ENCODE measurements around the gene IGF2BP1.
"Not testable (repeated sequence)": the region's sequence is repeated elsewhere in the genome, so short reads cannot be mapped to it uniquely, and the experiment has no call there.

Gene IGF2BP1

DNA sequence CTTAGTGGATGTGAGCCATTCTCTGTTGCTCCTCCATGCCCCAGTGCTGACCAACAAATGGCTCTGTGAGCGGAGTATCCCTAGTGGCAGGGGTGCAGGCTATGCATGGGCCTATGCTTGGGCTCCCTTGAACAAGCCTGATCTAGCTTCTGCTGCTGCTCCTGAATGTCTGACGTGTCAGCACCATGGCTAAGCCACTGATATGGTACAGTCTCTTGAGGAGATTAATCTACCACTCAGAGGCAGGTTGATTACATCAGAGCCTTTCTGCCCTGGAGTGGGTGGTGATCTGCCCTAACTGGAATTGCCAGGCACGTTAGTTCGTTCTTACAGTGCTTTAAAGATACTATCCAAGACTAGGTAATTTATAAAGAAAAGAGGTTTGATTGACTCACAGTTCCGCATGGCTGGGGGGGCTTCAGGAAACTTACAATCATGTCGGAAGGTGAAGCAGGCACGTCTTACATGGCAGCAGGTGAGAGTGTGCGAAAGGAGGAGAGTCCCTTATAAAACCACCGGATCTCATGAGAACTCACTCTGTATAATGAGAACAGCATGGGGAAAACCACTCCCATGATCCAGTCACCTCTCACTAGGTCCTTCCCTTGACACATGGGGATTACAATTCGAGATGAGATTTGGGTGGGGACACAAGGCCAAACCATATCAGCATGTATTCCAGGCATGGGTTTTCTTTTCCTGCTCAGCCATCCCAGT, 93.9 kb downstream of the IGF2BP1 start:
- TF ChIP-seq, protein P1, sequence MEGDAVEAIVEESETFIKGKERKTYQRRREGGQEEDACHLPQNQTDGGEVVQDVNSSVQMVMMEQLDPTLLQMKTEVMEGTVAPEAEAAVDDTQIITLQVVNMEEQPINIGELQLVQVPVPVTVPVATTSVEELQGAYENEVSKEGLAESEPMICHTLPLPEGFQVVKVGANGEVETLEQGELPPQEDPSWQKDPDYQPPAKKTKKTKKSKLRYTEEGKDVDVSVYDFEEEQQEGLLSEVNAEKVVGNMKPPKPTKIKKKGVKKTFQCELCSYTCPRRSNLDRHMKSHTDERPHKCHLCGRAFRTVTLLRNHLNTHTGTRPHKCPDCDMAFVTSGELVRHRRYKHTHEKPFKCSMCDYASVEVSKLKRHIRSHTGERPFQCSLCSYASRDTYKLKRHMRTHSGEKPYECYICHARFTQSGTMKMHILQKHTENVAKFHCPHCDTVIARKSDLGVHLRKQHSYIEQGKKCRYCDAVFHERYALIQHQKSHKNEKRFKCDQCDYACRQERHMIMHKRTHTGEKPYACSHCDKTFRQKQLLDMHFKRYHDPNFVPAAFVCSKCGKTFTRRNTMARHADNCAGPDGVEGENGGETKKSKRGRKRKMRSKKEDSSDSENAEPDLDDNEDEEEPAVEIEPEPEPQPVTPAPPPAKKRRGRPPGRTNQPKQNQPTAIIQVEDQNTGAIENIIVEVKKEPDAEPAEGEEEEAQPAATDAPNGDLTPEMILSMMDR (IDR thresholded peaks at IDR 0.05; ENCODE audit: extremely low read depth, missing control alignments) = no peak
- no peak for DNase-seq (ENCODE audit: low spot score)

DNA sequence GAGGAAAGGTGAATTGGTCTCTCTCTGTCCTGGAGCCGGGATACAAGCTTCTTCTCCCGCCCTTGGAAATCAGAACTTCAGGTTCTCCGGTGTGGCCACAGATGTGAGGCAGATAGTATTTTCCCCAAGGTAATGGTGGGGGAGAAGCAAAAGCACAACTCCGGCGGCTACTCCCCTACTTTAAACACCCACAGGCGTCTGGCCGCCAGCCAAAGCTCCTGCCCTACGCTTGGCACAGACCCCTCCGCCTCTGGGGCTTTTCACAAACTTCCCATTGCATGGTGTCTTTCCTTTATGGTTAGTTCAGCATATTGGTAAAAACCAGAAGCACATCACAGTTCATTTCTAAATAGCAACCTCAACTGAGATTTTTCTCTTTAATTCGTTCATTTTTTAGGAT, 95.9 kb downstream of the IGF2BP1 start:
- TF ChIP-seq, protein P1 (IDR thresholded peaks at IDR 0.05; ENCODE audit: extremely low read depth, missing control alignments) = no peak
- no peak for DNase-seq (ENCODE audit: low spot score)

DNA sequence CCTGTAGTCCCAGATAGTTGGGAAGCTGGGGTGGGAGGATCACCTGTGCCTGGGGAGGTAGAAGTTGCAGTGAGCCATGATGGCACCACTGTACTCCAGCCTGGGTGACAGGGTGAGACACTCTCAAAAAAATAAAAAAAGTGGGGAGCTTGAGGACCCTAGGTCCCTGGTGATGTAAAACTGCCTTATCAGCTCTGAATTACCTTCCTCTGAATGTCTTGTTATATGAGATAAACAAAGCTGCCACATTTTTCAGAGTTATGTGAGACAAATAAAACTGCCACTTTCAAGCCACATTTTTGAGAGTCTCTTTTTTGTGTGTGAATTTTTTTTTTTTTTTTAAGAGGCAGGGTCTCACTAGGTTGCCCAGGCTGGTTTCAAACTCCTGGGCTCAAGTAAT, 103.4 kb downstream of the IGF2BP1 start:
- DNase-seq (ENCODE audit: low spot score) = no peak
- TF ChIP-seq, protein P1 (IDR thresholded peaks at IDR 0.05; ENCODE audit: extremely low read depth, missing control alignments) = no peak

DNA sequence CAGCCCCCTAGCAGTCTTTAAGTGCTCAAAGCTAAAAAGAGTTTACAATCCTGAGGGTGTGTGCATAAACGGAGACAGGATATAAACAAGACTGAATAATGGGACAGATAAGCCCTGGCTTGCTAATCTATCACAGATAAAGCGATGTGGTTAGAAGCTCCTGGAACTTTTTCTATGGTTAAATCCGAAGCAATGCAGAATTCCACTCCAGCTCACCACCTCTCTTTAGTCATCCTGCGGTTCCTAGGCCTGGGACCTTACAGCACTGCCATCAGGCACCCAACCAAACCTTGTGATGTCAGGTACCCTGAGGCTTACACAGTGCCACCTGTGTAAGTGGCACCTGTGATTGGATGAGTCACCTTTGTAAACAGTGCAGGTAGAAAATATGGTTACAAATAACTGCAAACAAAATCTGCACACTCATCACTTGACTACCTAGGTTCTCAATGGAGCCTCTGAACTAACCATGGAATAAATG, 103.9 kb downstream of the IGF2BP1 start:
- TF ChIP-seq, protein P1 (IDR thresholded peaks at IDR 0.05; ENCODE audit: extremely low read depth, missing control alignments) = no peak
- no peak for DNase-seq (ENCODE audit: low spot score)

DNA sequence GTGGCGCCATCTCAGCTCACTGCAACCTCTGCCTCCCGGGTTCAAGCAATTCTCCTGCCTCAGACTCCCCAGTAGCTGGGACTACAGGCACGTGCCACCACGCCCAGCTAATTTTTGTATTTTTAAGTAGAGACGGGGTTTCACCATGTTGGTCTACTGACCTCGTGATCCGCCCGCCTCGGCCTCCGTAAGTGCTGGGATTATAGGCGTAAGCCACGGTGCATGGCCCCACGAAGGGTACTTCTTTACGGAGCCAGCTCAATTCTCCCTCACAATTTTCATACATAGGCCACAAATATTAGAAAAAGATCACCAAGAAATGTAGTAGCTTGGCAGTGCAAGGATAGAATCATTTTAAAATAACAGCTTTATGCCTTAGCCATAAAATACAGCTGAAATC, 106.2 kb downstream of the IGF2BP1 start:
- DNase-seq (ENCODE audit: low spot score) = not testable (repeated sequence)

DNA sequence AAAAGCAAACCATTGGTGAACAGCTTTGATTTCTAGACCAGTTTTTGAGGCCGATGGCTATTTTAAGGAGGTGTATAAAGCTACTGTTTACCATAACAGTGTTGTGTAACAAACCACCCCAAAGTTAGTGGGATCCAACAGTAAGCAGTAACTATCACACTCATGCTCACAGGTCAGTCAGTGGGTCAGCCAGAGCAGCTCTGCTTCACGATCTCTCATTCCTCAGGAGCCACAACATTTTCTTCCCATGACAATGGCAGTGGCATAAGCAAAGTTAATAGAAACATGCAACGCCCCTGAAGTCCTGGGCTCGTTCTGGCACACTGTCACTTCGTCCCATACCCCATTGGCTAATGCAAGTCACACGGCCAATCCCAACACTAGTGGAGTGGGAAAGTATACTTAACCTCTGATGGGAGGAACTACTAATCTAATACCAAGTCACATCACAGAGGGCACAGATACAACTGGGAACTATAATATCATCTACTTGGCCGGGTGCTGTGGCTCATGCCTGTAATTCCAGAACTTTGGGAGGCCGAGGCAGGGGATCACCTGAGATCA, 107.4 kb downstream of the IGF2BP1 start:
- TF ChIP-seq, protein P1 (IDR thresholded peaks at IDR 0.05; ENCODE audit: extremely low read depth, missing control alignments) = no peak
- no peak for DNase-seq (ENCODE audit: low spot score)

Data from GM20000 (cell line).